Panc1 (cell line): ENCODE data around the gene GPR107. TPM values are rescaled to one million over a fixed set of nuclear protein-coding genes. Genes with fewer than 3 reads are reported as not detected.

Experiments
- ATAC-seq: fragments of 200-7000 bp; cut with Tn5 transposase; 2 replicates; pipeline ENCODE4 v1.9.1; 2020; ENCODE audit warnings: mild to moderate bottlenecking, moderate library complexity
- BruUV-seq: library from RNA; stranded (reverse); fragments of 400-500 nt; replicated peaks from 2 replicates; lab custom pipeline; 2021; lab: Mats Ljungman, UMichigan
- CTCF ChIA-PET: fragments of 300-600 bp; sonication (Branson Sonifier 250); formaldehyde crosslinking; loops from one replicate; lab custom pipeline; 2022; ENCODE audit warnings: antibody characterized with exemption; lab: Charles Lee
- POLR2A ChIA-PET: fragments of 300-600 bp; sonication (Branson Sonifier 250); formaldehyde crosslinking; loops from one replicate; lab custom pipeline; 2022; ENCODE audit warnings: antibody characterized with exemption; lab: Charles Lee
- DNase-seq: peaks from one replicate; pipeline ENCODE4 v3.0.0-alpha.2; 2010; ENCODE audit warnings: low read depth, low spot score
- H3K27ac ChIP-seq: 2 replicates; pipeline ENCODE4 v1.5.1; 2011; ENCODE audit warnings: mild to moderate bottlenecking, low read length, inconsistent platforms
- H3K27me3 ChIP-seq: fragments of 200-500 bp; sonication (Bioruptor generic); 2 replicates; pipeline ENCODE4 v1.6.0; 2014; ENCODE audit warnings: low read length, inconsistent platforms; ENCODE audit not compliant: control insufficient read depth, insufficient read depth
- H3K36me3 ChIP-seq: fragments of 200-500 bp; sonication (Bioruptor generic); 2 replicates; pipeline ENCODE4 v1.5.1; 2014; ENCODE audit warnings: inconsistent platforms, mild to moderate bottlenecking, low read length, moderate library complexity; ENCODE audit not compliant: control insufficient read depth, insufficient read depth
- H3K4me1 ChIP-seq: 2 replicates; pipeline ENCODE4 v1.5.1; 2011; ENCODE audit warnings: inconsistent platforms, mild to moderate bottlenecking, low read length, moderate library complexity; ENCODE audit not compliant: control insufficient read depth, insufficient read depth
- H3K4me3 ChIP-seq, 2 experiments: 2 replicates each; pipeline ENCODE4 v1.5.1; 2011 to 2012; ENCODE audit warnings: low read depth in 2 of 2, low read length in 2 of 2, mild to moderate bottlenecking in 2 of 2, inconsistent platforms in 1 of 2, moderate library complexity in 1 of 2
- H3K9me3 ChIP-seq: fragments of 200-500 bp; sonication (Bioruptor generic); 2 replicates; pipeline ENCODE4 v1.5.1; 2014; ENCODE audit warnings: low read depth, mild to moderate bottlenecking, inconsistent platforms, low read length, moderate library complexity; ENCODE audit not compliant: control insufficient read depth, insufficient read depth
- POLR2AphosphoS5 ChIP-seq: IDR thresholded peaks from 2 replicates; pipeline ENCODE4 v1.6.1; 2012; ENCODE audit warnings: mild to moderate bottlenecking, low read depth, low read length, moderate library complexity
- SIN3A ChIP-seq: IDR thresholded peaks from 2 replicates; pipeline ENCODE4 v1.6.1; 2012; ENCODE audit warnings: low read depth, mild to moderate bottlenecking, low read length, moderate library complexity, borderline replicate concordance; ENCODE audit not compliant: insufficient read depth
- TCF7L2 ChIP-seq: IDR thresholded peaks from 2 replicates; pipeline ENCODE4 v1.6.1; 2011; ENCODE audit warnings: mild to moderate bottlenecking, low read depth, low read length, inconsistent platforms
- in situ Hi-C: cut with HindIII; loops from 2 replicates; pipeline ENCODE4 v1.10.0; 2016; ENCODE audit warnings: low sequenced_read_pairs, low pct_unique_long_range_greater_than_20kb
- intact Hi-C: fragments of 100-400 bp; cut with micrococcal nuclease; formaldehyde crosslinking; loops from one replicate; pipeline ENCODE4 v1.10.0; 2022; ENCODE audit not compliant: unreplicated experiment
- total RNA-seq: library from RNA; stranded (reverse); gene quantifications from one replicate; pipeline ENCODE4 v1.2.1, GENCODE V29; 2021; ENCODE audit not compliant: unreplicated experiment
- TF ChIP-seq, protein P1 (sequence below), 2 experiments: IDR thresholded peaks; 2 replicates each; pipeline ENCODE4 v1.6.1; 2011 to 2012; ENCODE audit warnings: low read depth in 2 of 2, control low read depth in 1 of 2, low read length in 1 of 2, mild to moderate bottlenecking in 1 of 2, moderate library complexity in 1 of 2; ENCODE audit not compliant: insufficient read depth in 1 of 2
- TF ChIP-seq, protein P2 (sequence below): fragments of 450-650 bp; IDR thresholded peaks from 2 replicates; pipeline ENCODE4 v1.5.1; 2017; ENCODE audit warnings: mild to moderate bottlenecking

The GPR107 gene
- total RNA-seq, 1 experiment from 2014 or later: 43.0 TPM

DNA sequence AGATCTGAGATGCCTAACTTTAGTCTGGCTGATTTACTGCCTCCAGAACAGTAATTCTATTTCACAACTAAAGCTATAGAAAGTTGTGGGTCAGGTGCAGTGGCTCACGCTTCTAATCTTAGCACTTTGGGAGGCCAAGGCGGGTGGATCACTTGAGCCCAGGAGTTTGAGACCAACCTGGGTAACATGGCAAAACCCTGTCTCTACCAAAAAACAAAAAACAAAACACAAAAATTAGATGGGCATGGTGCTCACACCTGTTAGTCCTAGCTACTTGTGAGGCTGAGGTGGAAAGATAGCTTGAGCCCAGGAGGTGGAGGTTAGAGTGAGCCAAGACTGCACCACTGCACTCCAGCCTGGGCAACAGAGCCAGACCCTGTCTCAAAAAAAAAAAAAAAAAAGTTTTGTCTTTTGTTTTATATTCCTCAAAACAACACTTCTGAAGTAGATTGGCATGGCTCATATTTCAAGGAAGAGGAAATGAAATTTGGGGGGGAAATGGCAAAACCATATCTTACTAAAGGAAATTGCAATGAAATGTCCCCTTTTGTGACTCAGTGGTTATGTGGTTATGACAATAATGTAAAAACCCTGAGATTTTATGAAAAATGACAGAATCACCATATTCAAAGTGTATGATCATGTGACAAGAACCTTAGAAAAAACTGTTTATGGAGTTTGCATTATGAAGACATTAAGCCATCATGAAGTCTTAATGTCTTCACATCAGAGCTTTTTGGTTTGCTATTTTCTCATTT lies 26.9 kb upstream of the GPR107 start:
- intact Hi-C loops: no loop called here
- no TSS peak for BruUV-seq
- POLR2A ChIA-PET: no interaction called here
- no peaks in the 10 kb centered on the region for H3K27me3 ChIP-seq
- in situ Hi-C loops: no loop called here
- DNase-seq (no peak), ATAC-seq (no peak)
- TF ChIP-seq, protein P1, sequence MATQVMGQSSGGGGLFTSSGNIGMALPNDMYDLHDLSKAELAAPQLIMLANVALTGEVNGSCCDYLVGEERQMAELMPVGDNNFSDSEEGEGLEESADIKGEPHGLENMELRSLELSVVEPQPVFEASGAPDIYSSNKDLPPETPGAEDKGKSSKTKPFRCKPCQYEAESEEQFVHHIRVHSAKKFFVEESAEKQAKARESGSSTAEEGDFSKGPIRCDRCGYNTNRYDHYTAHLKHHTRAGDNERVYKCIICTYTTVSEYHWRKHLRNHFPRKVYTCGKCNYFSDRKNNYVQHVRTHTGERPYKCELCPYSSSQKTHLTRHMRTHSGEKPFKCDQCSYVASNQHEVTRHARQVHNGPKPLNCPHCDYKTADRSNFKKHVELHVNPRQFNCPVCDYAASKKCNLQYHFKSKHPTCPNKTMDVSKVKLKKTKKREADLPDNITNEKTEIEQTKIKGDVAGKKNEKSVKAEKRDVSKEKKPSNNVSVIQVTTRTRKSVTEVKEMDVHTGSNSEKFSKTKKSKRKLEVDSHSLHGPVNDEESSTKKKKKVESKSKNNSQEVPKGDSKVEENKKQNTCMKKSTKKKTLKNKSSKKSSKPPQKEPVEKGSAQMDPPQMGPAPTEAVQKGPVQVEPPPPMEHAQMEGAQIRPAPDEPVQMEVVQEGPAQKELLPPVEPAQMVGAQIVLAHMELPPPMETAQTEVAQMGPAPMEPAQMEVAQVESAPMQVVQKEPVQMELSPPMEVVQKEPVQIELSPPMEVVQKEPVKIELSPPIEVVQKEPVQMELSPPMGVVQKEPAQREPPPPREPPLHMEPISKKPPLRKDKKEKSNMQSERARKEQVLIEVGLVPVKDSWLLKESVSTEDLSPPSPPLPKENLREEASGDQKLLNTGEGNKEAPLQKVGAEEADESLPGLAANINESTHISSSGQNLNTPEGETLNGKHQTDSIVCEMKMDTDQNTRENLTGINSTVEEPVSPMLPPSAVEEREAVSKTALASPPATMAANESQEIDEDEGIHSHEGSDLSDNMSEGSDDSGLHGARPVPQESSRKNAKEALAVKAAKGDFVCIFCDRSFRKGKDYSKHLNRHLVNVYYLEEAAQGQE (IDR thresholded peaks at IDR 0.05; ENCODE audit: insufficient read depth in 1 of 2, low read depth in 2 of 2, low read length in 1 of 2): no peak
- TF ChIP-seq SIN3A: no peak
- TF ChIP-seq, protein P2, sequence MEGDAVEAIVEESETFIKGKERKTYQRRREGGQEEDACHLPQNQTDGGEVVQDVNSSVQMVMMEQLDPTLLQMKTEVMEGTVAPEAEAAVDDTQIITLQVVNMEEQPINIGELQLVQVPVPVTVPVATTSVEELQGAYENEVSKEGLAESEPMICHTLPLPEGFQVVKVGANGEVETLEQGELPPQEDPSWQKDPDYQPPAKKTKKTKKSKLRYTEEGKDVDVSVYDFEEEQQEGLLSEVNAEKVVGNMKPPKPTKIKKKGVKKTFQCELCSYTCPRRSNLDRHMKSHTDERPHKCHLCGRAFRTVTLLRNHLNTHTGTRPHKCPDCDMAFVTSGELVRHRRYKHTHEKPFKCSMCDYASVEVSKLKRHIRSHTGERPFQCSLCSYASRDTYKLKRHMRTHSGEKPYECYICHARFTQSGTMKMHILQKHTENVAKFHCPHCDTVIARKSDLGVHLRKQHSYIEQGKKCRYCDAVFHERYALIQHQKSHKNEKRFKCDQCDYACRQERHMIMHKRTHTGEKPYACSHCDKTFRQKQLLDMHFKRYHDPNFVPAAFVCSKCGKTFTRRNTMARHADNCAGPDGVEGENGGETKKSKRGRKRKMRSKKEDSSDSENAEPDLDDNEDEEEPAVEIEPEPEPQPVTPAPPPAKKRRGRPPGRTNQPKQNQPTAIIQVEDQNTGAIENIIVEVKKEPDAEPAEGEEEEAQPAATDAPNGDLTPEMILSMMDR: no peak
- H3K36me3 ChIP-seq: no peaks in the 10 kb centered on the region
- CTCF ChIA-PET: no interaction called here
- H3K4me1 ChIP-seq: peaks cover 56% of the 10 kb centered on the region
- H3K4me3 ChIP-seq: no peak overlapping the region
- no peaks in the 10 kb centered on the region; the same call in 1 of the 2 replicates for H3K9me3 ChIP-seq
- no peak overlapping the region for H3K27ac ChIP-seq

DNA sequence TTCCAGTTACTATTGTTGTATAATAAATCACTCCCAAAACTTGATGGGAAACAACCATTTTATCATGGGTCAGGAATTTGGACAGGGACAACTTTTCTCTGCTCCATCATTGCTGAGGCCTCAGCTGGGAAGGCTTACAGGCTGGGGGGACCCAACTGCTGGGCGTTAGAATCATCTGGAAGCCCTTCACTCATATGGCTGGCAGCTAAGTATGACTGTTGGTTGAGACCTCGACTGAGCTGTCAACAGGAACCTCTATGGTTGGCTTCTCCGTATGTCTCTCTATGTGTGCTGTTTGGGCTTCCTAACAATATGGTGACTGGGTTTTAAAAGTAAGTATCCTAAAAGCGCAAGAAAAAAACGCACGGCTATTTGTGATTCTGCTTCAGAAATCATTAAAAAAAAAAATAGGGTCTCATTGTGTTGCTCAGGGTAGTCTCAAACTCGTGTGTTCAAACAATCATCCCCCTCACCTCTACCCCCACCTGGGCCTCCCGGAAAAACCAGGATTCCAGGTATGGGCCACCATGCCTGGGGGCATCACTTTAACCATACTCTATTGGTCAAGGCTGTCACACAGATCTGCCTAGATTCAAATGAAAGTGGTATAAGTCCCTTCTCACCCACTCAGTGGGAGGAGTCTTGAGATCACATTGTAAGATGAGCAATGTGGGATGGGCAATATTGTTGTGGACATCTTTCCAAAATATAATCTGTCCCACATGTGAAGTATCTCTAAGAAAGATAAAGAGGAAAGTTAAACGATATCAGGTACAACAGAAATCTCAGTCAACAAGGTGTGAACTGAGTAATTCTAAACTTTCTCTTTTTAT lies 26.0 kb upstream of the GPR107 start:
- CTCF ChIA-PET: no interaction called here
- ATAC-seq: no peak
- BruUV-seq: no TSS peak
- POLR2A ChIA-PET: interaction anchor here (0.6 kb wide), 1 partner anchor 44 kb away, joined by 5 read pairs; no protein-coding TSS in a partner anchor
- DNase-seq: no peak
- intact Hi-C loops (no loop called here), in situ Hi-C loops (no loop called here)
- H3K36me3 ChIP-seq: no peaks in the 10 kb centered on the region
- H3K9me3 ChIP-seq: no peaks in the 10 kb centered on the region; the same call in 1 of the 2 replicates
- no peak overlapping the region for H3K4me3 ChIP-seq
- H3K27ac ChIP-seq: no peak overlapping the region
- TF ChIP-seq, protein P1 (IDR thresholded peaks at IDR 0.05; ENCODE audit: insufficient read depth in 1 of 2, low read depth in 2 of 2, low read length in 1 of 2): no peak
- TF ChIP-seq, protein P2: no peak
- TF ChIP-seq POLR2AphosphoS5: no peak
- TF ChIP-seq SIN3A: no peak
- no peak for TF ChIP-seq TCF7L2
- no peaks in the 10 kb centered on the region for H3K27me3 ChIP-seq
- peaks cover 53% of the 10 kb centered on the region for H3K4me1 ChIP-seq
